Caco-2 (cell line): Measurements from ENCODE around the gene GPER1. TPM values are rescaled to one million over a fixed set of nuclear protein-coding genes. Genes with fewer than 3 reads are reported as not detected.
A peak's percentile ranks its signal among the peaks of the same experiment; 100 is the strongest.

ENCODE experiments used
- BruUV-seq: library from RNA; stranded (reverse); fragments of 400-500 nt; replicated peaks from 2 replicates; lab custom pipeline; 2021; lab: Mats Ljungman, UMichigan
- CTCF ChIA-PET: fragments of 300-600 bp; sonication (Branson Sonifier 250); formaldehyde crosslinking; loops from one replicate; lab custom pipeline; 2022; ENCODE audit warnings: antibody characterized with exemption; lab: Charles Lee
- POLR2A ChIA-PET: fragments of 300-600 bp; sonication (Branson Sonifier 250); formaldehyde crosslinking; loops from one replicate; lab custom pipeline; 2022; ENCODE audit warnings: antibody characterized with exemption; lab: Charles Lee
- DNase-seq, 2 experiments: peaks; one replicate each; pipeline versions ENCODE4 v3.0.0 to v3.0.0-alpha.2; 2020 to 2022
- H3K27me3 ChIP-seq: replicated peaks from 2 replicates; pipeline ENCODE4 v1.6.0; 2011; ENCODE audit warnings: low read length; ENCODE audit not compliant: control insufficient read depth, insufficient read depth
- H3K36me3 ChIP-seq: 2 replicates; pipeline ENCODE4 v1.5.1; 2011; ENCODE audit warnings: low read length; ENCODE audit not compliant: control insufficient read depth, insufficient read depth
- H3K4me1 ChIP-seq: fragments of 250-450 bp; sonication (Bioruptor Pico); 2 replicates; pipeline ENCODE4 v1.5.1; 2020; ENCODE audit warnings: mild to moderate bottlenecking
- H3K4me3 ChIP-seq: 2 replicates; pipeline ENCODE4 v1.5.1; 2011; ENCODE audit warnings: low read depth, mild to moderate bottlenecking, control low read depth, low read length
- H3K9me3 ChIP-seq: fragments of 250-450 bp; sonication (Bioruptor Pico); 2 replicates; pipeline ENCODE4 v1.5.1; 2020; ENCODE audit warnings: mild to moderate bottlenecking, moderate library complexity
- H3K27ac Mint-ChIP-seq: one replicate; pipeline ENCODE4 v1.8.0; 2022; ENCODE audit warnings: mixed read lengths; ENCODE audit not compliant: unreplicated experiment
- H3K27me3 Mint-ChIP-seq: one replicate; pipeline ENCODE4 v1.8.0; 2022; ENCODE audit warnings: mixed read lengths; ENCODE audit not compliant: insufficient read depth, unreplicated experiment
- H3K36me3 Mint-ChIP-seq: one replicate; pipeline ENCODE4 v1.8.0; 2022; ENCODE audit warnings: mild to moderate bottlenecking, mixed read lengths; ENCODE audit not compliant: insufficient read depth, unreplicated experiment
- H3K4me1 Mint-ChIP-seq: one replicate; pipeline ENCODE4 v1.8.0; 2022; ENCODE audit warnings: low read depth, mixed read lengths; ENCODE audit not compliant: unreplicated experiment
- H3K4me3 Mint-ChIP-seq: one replicate; pipeline ENCODE4 v1.8.0; 2022; ENCODE audit warnings: mild to moderate bottlenecking, moderate library complexity, mixed read lengths; ENCODE audit not compliant: unreplicated experiment
- H3K9me3 Mint-ChIP-seq: one replicate; pipeline ENCODE4 v1.8.0; 2022; ENCODE audit warnings: mixed read lengths; ENCODE audit not compliant: unreplicated experiment
- intact Hi-C: fragments of 100-400 bp; cut with micrococcal nuclease; formaldehyde crosslinking; loops from one replicate; pipeline ENCODE4 v1.10.0; 2022; ENCODE audit not compliant: unreplicated experiment
- total RNA-seq: library from RNA; stranded (reverse); gene quantifications from 2 replicates; pipeline ENCODE4 v1.2.3, GENCODE V29; 2022
- TF ChIP-seq, protein P1 (sequence below), 2 experiments: fragments of 200-600 bp in 1 of 2; IDR thresholded peaks; 1 replicate in 1 of 2; 2 replicates in 1 of 2; pipeline versions ENCODE4 v1.5.1 to v1.8.0; 2011 to 2022; ENCODE audit warnings: antibody characterized with exemption in 1 of 2, control low read depth in 1 of 2, inconsistent platforms in 1 of 2, low read depth in 1 of 2, low read length in 1 of 2, mild to moderate bottlenecking in 1 of 2, moderate library complexity in 1 of 2; ENCODE audit not compliant: insufficient read depth in 1 of 2, severe bottlenecking in 1 of 2, unreplicated experiment in 1 of 2

Gene GPER1
- total RNA-seq, 1 experiment from 2014 or later: 0.25 TPM

GRCh38 chr7:1112625-1113547 lies 25.0 kb downstream of the GPER1 start:
- no peaks in the 10 kb centered on the region for H3K4me1 Mint-ChIP-seq
- TF ChIP-seq, protein P1, sequence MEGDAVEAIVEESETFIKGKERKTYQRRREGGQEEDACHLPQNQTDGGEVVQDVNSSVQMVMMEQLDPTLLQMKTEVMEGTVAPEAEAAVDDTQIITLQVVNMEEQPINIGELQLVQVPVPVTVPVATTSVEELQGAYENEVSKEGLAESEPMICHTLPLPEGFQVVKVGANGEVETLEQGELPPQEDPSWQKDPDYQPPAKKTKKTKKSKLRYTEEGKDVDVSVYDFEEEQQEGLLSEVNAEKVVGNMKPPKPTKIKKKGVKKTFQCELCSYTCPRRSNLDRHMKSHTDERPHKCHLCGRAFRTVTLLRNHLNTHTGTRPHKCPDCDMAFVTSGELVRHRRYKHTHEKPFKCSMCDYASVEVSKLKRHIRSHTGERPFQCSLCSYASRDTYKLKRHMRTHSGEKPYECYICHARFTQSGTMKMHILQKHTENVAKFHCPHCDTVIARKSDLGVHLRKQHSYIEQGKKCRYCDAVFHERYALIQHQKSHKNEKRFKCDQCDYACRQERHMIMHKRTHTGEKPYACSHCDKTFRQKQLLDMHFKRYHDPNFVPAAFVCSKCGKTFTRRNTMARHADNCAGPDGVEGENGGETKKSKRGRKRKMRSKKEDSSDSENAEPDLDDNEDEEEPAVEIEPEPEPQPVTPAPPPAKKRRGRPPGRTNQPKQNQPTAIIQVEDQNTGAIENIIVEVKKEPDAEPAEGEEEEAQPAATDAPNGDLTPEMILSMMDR (IDR thresholded peaks at IDR 0.05; ENCODE audit: insufficient read depth in 1 of 2, low read depth in 1 of 2, low read length in 1 of 2, severe bottlenecking in 1 of 2, unreplicated experiment in 1 of 2): no peak
- BruUV-seq: no TSS peak
- H3K36me3 ChIP-seq: no peaks in the 10 kb centered on the region
- H3K27me3 ChIP-seq: no peaks in the 10 kb centered on the region
- H3K9me3 ChIP-seq: no peaks in the 10 kb centered on the region
- intact Hi-C loops: no loop called here
- CTCF ChIA-PET: no interaction called here
- POLR2A ChIA-PET: no interaction called here
- DNase-seq: peak in 1 of 2 experiments; percentile 21
- H3K4me1 ChIP-seq: no peaks in the 10 kb centered on the region
- H3K9me3 Mint-ChIP-seq: no peaks in the 10 kb centered on the region
- H3K4me3 ChIP-seq: no peak overlapping the region
- H3K27ac Mint-ChIP-seq: no peak overlapping the region
- peaks cover 14% of the 10 kb centered on the region for H3K36me3 Mint-ChIP-seq
- no peak overlapping the region for H3K4me3 Mint-ChIP-seq
- no peaks in the 10 kb centered on the region for H3K27me3 Mint-ChIP-seq

DNA sequence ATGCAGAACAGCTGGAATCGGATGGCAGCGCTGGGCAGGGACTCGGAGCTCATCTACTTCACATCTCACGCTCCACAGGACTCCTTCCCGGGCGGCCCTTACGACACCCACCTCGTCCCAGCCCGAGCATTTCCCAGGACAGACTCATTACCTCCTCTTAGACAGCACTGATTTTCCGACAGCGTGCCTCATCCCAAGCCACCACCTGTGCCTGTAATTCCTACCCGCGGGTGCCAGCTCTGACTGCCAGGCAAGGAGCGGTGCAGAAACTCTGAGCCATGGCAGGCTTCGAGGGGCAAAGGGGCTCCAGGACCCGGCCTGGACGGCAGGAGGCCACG lies 25.6 kb downstream of the GPER1 start:
- CTCF ChIA-PET: no interaction called here
- no peak overlapping the region for H3K27ac Mint-ChIP-seq
- no peaks in the 10 kb centered on the region for H3K9me3 Mint-ChIP-seq
- H3K4me1 ChIP-seq: no peaks in the 10 kb centered on the region
- H3K4me1 Mint-ChIP-seq: no peaks in the 10 kb centered on the region
- intact Hi-C loops: no loop called here
- TF ChIP-seq, protein P1 (IDR thresholded peaks at IDR 0.05; ENCODE audit: insufficient read depth in 1 of 2, low read depth in 1 of 2, low read length in 1 of 2, severe bottlenecking in 1 of 2, unreplicated experiment in 1 of 2): no peak
- no peaks in the 10 kb centered on the region for H3K27me3 Mint-ChIP-seq
- no peaks in the 10 kb centered on the region for H3K27me3 ChIP-seq
- no peak overlapping the region for H3K4me3 Mint-ChIP-seq
- H3K36me3 Mint-ChIP-seq: peaks cover 16% of the 10 kb centered on the region
- no peaks in the 10 kb centered on the region for H3K9me3 ChIP-seq
- no peak overlapping the region for H3K4me3 ChIP-seq
- no peaks in the 10 kb centered on the region for H3K36me3 ChIP-seq
- peak in 1 of 2 experiments; percentile 21 for DNase-seq
- POLR2A ChIA-PET: no interaction called here
- no TSS peak for BruUV-seq

- no TSS peak for BruUV-seq
- Mint-ChIP-seq H3K36me3 (peaks cover 16% of the 10 kb centered on the region), H3K9me3 (no peaks in the 10 kb centered on the region), H3K4me3 (no peak overlapping the region), H3K27me3 (no peaks in the 10 kb centered on the region), H3K27ac (no peak overlapping the region), H3K4me1 (no peaks in the 10 kb centered on the region)
- intact Hi-C loops: no loop called here
- ChIA-PET CTCF (no interaction called here), POLR2A (no interaction called here)
- no peaks in the 10 kb centered on the region for H3K4me1 ChIP-seq
- no peaks in the 10 kb centered on the region for H3K9me3 ChIP-seq
- H3K36me3 ChIP-seq: no peaks in the 10 kb centered on the region
- no peaks in the 10 kb centered on the region for H3K27me3 ChIP-seq
- TF ChIP-seq, protein P1 (IDR thresholded peaks at IDR 0.05; ENCODE audit: insufficient read depth in 1 of 2, low read depth in 1 of 2, low read length in 1 of 2, severe bottlenecking in 1 of 2, unreplicated experiment in 1 of 2): no peak
- no peak overlapping the region for H3K4me3 ChIP-seq
- DNase-seq: no peak
These were observed 26.2 kb downstream of the GPER1 start for GRCh38 chr7:1114088-1114487.
